ENCODE data around the gene SPEG.

GRCh38 chr2:219544567-219544966 lies 109.9 kb downstream of the SPEG start:
- TF ChIP-seq POLR2A (IDR thresholded peaks at IDR 0.05; ENCODE audit: low read depth, low read length) (no peak), POLR2AphosphoS5 (IDR thresholded peaks at IDR 0.05; ENCODE audit: low read depth, low read length) (no peak), TAF1 (IDR thresholded peaks at IDR 0.05; ENCODE audit: low read depth, low read length) (no peak), SPI1 (IDR thresholded peaks at IDR 0.05; ENCODE audit: low read depth, low read length) (no peak), POU2F2 (IDR thresholded peaks at IDR 0.05; ENCODE audit: low read depth, low read length) (no peak)
